B cell (primary cell): Measurements from ENCODE around the gene SYNE1.

ENCODE experiments used
- EZH2 ChIP-seq: IDR thresholded peaks from 2 replicates; pipeline ENCODE4 v1.6.1; 2012; ENCODE audit warnings: borderline replicate concordance, low read depth, mild to moderate bottlenecking, moderate library complexity, low read length; ENCODE audit not compliant: insufficient read depth, poor library complexity, severe bottlenecking
- TF ChIP-seq, protein P1 (sequence below): fragments of 200-600 bp; IDR thresholded peaks from one replicate; pipeline ENCODE4 v1.8.0; 2022; ENCODE audit warnings: antibody characterized with exemption, mild to moderate bottlenecking

- TF ChIP-seq, protein P1, sequence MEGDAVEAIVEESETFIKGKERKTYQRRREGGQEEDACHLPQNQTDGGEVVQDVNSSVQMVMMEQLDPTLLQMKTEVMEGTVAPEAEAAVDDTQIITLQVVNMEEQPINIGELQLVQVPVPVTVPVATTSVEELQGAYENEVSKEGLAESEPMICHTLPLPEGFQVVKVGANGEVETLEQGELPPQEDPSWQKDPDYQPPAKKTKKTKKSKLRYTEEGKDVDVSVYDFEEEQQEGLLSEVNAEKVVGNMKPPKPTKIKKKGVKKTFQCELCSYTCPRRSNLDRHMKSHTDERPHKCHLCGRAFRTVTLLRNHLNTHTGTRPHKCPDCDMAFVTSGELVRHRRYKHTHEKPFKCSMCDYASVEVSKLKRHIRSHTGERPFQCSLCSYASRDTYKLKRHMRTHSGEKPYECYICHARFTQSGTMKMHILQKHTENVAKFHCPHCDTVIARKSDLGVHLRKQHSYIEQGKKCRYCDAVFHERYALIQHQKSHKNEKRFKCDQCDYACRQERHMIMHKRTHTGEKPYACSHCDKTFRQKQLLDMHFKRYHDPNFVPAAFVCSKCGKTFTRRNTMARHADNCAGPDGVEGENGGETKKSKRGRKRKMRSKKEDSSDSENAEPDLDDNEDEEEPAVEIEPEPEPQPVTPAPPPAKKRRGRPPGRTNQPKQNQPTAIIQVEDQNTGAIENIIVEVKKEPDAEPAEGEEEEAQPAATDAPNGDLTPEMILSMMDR, result no peak
- no peak for TF ChIP-seq EZH2
These were observed 277.1 kb downstream of the SYNE1 start for GRCh38 chr6:152360034-152360433.
